Anterior cingulate cortex (tissue), 58 donors: ENCODE results near the gene CDK5RAP1.
"Not testable (repeated sequence)": the region's sequence is repeated elsewhere in the genome, so short reads cannot be mapped to it uniquely, and the experiment has no call there.

ENCODE experiments used
- DNase-seq, 58 donors: peaks; one replicate each; lab custom pipeline; 2025; lab: John Stamatoyannopoulos, UW

The CDK5RAP1 gene

GRCh38 chr20:33401184-33401920 is at the start of gene CDK5RAP1:
CDK5RAP1 (minus strand) TSS chr20:33401519; CDS start chr20:33397064, 4,455 bp downstream.
- DNase-seq = peak; percentile 12 to 92 (median 72)

GRCh38 chr20:33450867-33451266 is 49.5 kb upstream of the CDK5RAP1 start:
- DNase-seq = no peak

- peak in 26 of 58 donors; percentile 9 to 73 (median 28) for DNase-seq
Measured at GRCh38 chr20:33445881-33446625, 44.7 kb upstream of the CDK5RAP1 start.

- peak in 3 of 58 donors; percentile 7 to 14 (median 8) for DNase-seq
Measured at GRCh38 chr20:33444797-33445560, 43.7 kb upstream of the CDK5RAP1 start.

GRCh38 chr20:33443512-33444239 is 42.4 kb upstream of the CDK5RAP1 start, which contains the start of gene SNTA1:
SNTA1 (minus strand) TSS chr20:33443763; CDS start chr20:33443620, 143 bp downstream.
- DNase-seq = peak in 57 of 58 donors; percentile 23 to 93 (median 80)

GRCh38 chr20:33443006-33443511 is 41.7 kb upstream of the CDK5RAP1 start:
- peak in 7 of 58 donors; percentile 25 to 49 (median 38) for DNase-seq

GRCh38 chr20:33442136-33443005 is 41.1 kb upstream of the CDK5RAP1 start:
- DNase-seq = peak in 2 of 58 donors; percentile 22 to 38

- DNase-seq = peak in 1 of 58 donors; percentile 9
Measured at GRCh38 chr20:33441142-33441955, 40.0 kb upstream of the CDK5RAP1 start.

- not testable (repeated sequence) for DNase-seq
Measured at GRCh38 chr20:33440562-33440961, 39.2 kb upstream of the CDK5RAP1 start.

- DNase-seq = no peak
Measured at GRCh38 chr20:33438481-33438880, 37.2 kb upstream of the CDK5RAP1 start.

- DNase-seq = peak in 48 of 58 donors; percentile 7 to 84 (median 51)
Measured at GRCh38 chr20:33437141-33437911, 36.0 kb upstream of the CDK5RAP1 start.

- DNase-seq = no peak
Measured at GRCh38 chr20:33434434-33434833, 33.1 kb upstream of the CDK5RAP1 start.

- peak in 42 of 58 donors; percentile 10 to 85 (median 57) for DNase-seq
Measured at GRCh38 chr20:33433465-33434234, 32.3 kb upstream of the CDK5RAP1 start.

- peak in 44 of 58 donors; percentile 14 to 85 (median 42) for DNase-seq
Measured at GRCh38 chr20:33431797-33432381, 30.6 kb upstream of the CDK5RAP1 start.

- DNase-seq = not testable (repeated sequence)
Measured at GRCh38 chr20:33423875-33424274, 22.6 kb upstream of the CDK5RAP1 start.
